CD4-positive, alpha-beta T cell treated with Interleukin-17A for 1 hour (primary cell): ENCODE data around the gene GRXCR1.
A peak's percentile ranks its signal among the peaks of the same experiment; 100 is the strongest.

ENCODE experiments used
- DNase-seq: peaks from one replicate; pipeline ENCODE4 v3.0.0-alpha.2; 2020

Gene GRXCR1

GRCh38 chr4:42892413-42892812 is at the start of gene GRXCR1:
Gene GRXCR1, plus strand, starts transcription at chr4:42892713. Its CDS starts 554 bp downstream, at chr4:42893267.
- DNase-seq, result no peak

GRCh38 chr4:42843694-42844093 is 48.8 kb upstream of the GRXCR1 start:
- no peak for DNase-seq

- no peak for DNase-seq
Observed at GRCh38 chr4:42844422-42845070, 48.0 kb upstream of the GRXCR1 start.

- no peak for DNase-seq
Observed at GRCh38 chr4:42845586-42845985, 46.9 kb upstream of the GRXCR1 start.

- DNase-seq, result no peak
Observed at GRCh38 chr4:42855779-42856178, 36.7 kb upstream of the GRXCR1 start.

GRCh38 chr4:42865572-42866189 is 26.8 kb upstream of the GRXCR1 start:
- DNase-seq, result peak; percentile 64

GRCh38 chr4:42871261-42871660 is 21.3 kb upstream of the GRXCR1 start:
- no peak for DNase-seq

GRCh38 chr4:42871671-42872290 is 20.7 kb upstream of the GRXCR1 start:
- DNase-seq, result no peak

GRCh38 chr4:42878863-42879262 is 13.7 kb upstream of the GRXCR1 start:
- DNase-seq, result no peak

- no peak for DNase-seq
Observed at GRCh38 chr4:42881253-42881652, 11.3 kb upstream of the GRXCR1 start.

- DNase-seq, result no peak
Observed at GRCh38 chr4:42891644-42892043, 869 bp upstream of the GRXCR1 start.

- DNase-seq, result no peak
Observed at GRCh38 chr4:42895452-42895851, 2.9 kb downstream of the GRXCR1 start.

- DNase-seq, result no peak
Observed at GRCh38 chr4:42904986-42905385, 12.5 kb downstream of the GRXCR1 start.

- DNase-seq, result no peak
Observed at GRCh38 chr4:42905591-42905990, 13.1 kb downstream of the GRXCR1 start.

- DNase-seq, result no peak
Observed at GRCh38 chr4:42906341-42906740, 13.8 kb downstream of the GRXCR1 start.

GRCh38 chr4:42906891-42907759 is 14.6 kb downstream of the GRXCR1 start:
- DNase-seq, result no peak

- no peak for DNase-seq
Observed at GRCh38 chr4:42910459-42910858, 17.9 kb downstream of the GRXCR1 start.

GRCh38 chr4:42914937-42915336 is 22.4 kb downstream of the GRXCR1 start:
- DNase-seq, result no peak

GRCh38 chr4:42915484-42915883 is 23.0 kb downstream of the GRXCR1 start:
- DNase-seq, result no peak

- DNase-seq, result no peak
Observed at GRCh38 chr4:42917296-42917695, 24.8 kb downstream of the GRXCR1 start.

GRCh38 chr4:42923431-42923830 is 30.9 kb downstream of the GRXCR1 start:
- DNase-seq, result no peak

- DNase-seq, result no peak
Observed at GRCh38 chr4:42925921-42926320, 33.4 kb downstream of the GRXCR1 start.

GRCh38 chr4:42927946-42928345 is 35.4 kb downstream of the GRXCR1 start:
- DNase-seq, result no peak
